22Rv1 (cell line): ENCODE data around the gene MTA3.

Experiments used
- CTCF ChIP-seq: fragments of 450-650 bp; IDR thresholded peaks from 2 replicates; pipeline ENCODE4 v1.5.1; 2017; ENCODE audit warnings: mild to moderate bottlenecking
- ZFX ChIP-seq: fragments of 450-650 bp; IDR thresholded peaks from 2 replicates; pipeline ENCODE4 v1.6.1; 2017; ENCODE audit warnings: antibody characterized with exemption, borderline replicate concordance

GRCh38 chr2:42743659-42743990, 175.2 kb downstream of the MTA3 start:
- TF ChIP-seq CTCF (no peak), ZFX (no peak)
